ENCODE data around the gene CDKN2AIP. TPM values are rescaled to one million over a fixed set of nuclear protein-coding genes. Genes with fewer than 3 reads are reported as not detected.
"Not testable (repeated sequence)": the region's sequence is repeated elsewhere in the genome, so short reads cannot be mapped to it uniquely, and the experiment has no call there.

CDKN2AIP gene
- polyA plus RNA-seq, 1 of the 3 experiments (the other 2 are of a cell fraction), result 8.3 TPM

GRCh38 chr4:183478926-183479325 lies 34.5 kb downstream of the CDKN2AIP start:
- no peaks in the 10 kb centered on the region for H3K27me3 ChIP-seq (ENCODE audit: insufficient read depth)
- ChIA-PET POLR2A (no interaction called here), CTCF (interaction anchor here (1.4 kb wide), 1 partner anchor 122 kb away, joined by 3 read pairs; no protein-coding TSS in a partner anchor)
- no peak overlapping the region for H3K9ac ChIP-seq
- no peak overlapping the region for H3K4me3 ChIP-seq (ENCODE audit: low read depth in 2 of 2, low read length in 1 of 2)
- no peaks in the 10 kb centered on the region for H3F3A ChIP-seq (replicated peaks; ENCODE audit: insufficient read depth)
- no peaks in the 10 kb centered on the region for H3K9me3 ChIP-seq
- H3K4me1 ChIP-seq (ENCODE audit: control insufficient read depth in 1 of 2, insufficient read depth in 2 of 2, low read depth in 1 of 2, low read length in 1 of 2), result no peaks in the 10 kb centered on the region
- H3K36me3 ChIP-seq (replicated peaks in 1 of 2; ENCODE audit: control insufficient read depth in 1 of 2, insufficient read depth in 2 of 2, low read length in 1 of 2), result no peaks in the 10 kb centered on the region
- no peak for TF ChIP-seq GABPA (IDR thresholded peaks at IDR 0.05; ENCODE audit: low read depth)
- TF ChIP-seq ZBTB33 (IDR thresholded peaks at IDR 0.05; ENCODE audit: borderline replicate concordance, low read depth), result no peak
- TF ChIP-seq EP300 (IDR thresholded peaks at IDR 0.05; ENCODE audit: borderline replicate concordance in 1 of 2, low read depth in 1 of 2, low read length in 1 of 2), result no peak
- no peak for TF ChIP-seq NRF1 (IDR thresholded peaks at IDR 0.05; ENCODE audit: low read depth, low read length)
- TF ChIP-seq TEAD4 (IDR thresholded peaks at IDR 0.05; ENCODE audit: borderline replicate concordance, insufficient read depth), result no peak
- TF ChIP-seq RFX5 (IDR thresholded peaks at IDR 0.05; ENCODE audit: low read length), result no peak
- TF ChIP-seq FOXM1 (IDR thresholded peaks at IDR 0.05; ENCODE audit: low read depth), result no peak
- no peak for TF ChIP-seq RAD21 (IDR thresholded peaks at IDR 0.05; ENCODE audit: low read length)
- TF ChIP-seq NFIC (IDR thresholded peaks at IDR 0.05; ENCODE audit: borderline replicate concordance), result no peak
- no peak for TF ChIP-seq RCOR1 (IDR thresholded peaks at IDR 0.05; ENCODE audit: low read length)
- TF ChIP-seq MXI1 (IDR thresholded peaks at IDR 0.05; ENCODE audit: low read depth, low read length), result no peak
- TF ChIP-seq YY1 (IDR thresholded peaks at IDR 0.05; ENCODE audit: low read depth), result no peak
- H3K27ac ChIP-seq (ENCODE audit: low read depth in 2 of 2, low read length in 1 of 2), result no peak overlapping the region
- H3K79me2 ChIP-seq (ENCODE audit: insufficient read depth), result no peaks in the 10 kb centered on the region
- no peak overlapping the region for H2AFZ ChIP-seq (ENCODE audit: low read depth)
- 93% methylated on average over 2 of the region's 2 CpGs for WGBS (ENCODE audit: low lambda C conversion rate)
- H4K20me1 ChIP-seq (ENCODE audit: insufficient read depth), result no peaks in the 10 kb centered on the region
- no peak for DNase-seq
- H3K4me2 ChIP-seq, result no peak overlapping the region
- no peaks in the 10 kb centered on the region for H3K9me2 ChIP-seq

GRCh38 chr4:183482515-183483095 lies 38.2 kb downstream of the CDKN2AIP start:
- H3K36me3 ChIP-seq (replicated peaks in 1 of 2; ENCODE audit: control insufficient read depth in 1 of 2, insufficient read depth in 2 of 2, low read length in 1 of 2); H3K9me3 ChIP-seq; H3K4me3 ChIP-seq (ENCODE audit: low read depth in 2 of 2, low read length in 1 of 2); H3K4me2 ChIP-seq; H3K4me1 ChIP-seq (ENCODE audit: control insufficient read depth in 1 of 2, insufficient read depth in 2 of 2, low read depth in 1 of 2, low read length in 1 of 2); POLR2A ChIA-PET; H2AFZ ChIP-seq (ENCODE audit: low read depth); H3K9me2 ChIP-seq; H3K9ac ChIP-seq; DNase-seq; H4K20me1 ChIP-seq (ENCODE audit: insufficient read depth); H3K27ac ChIP-seq (ENCODE audit: low read depth in 2 of 2, low read length in 1 of 2); H3K79me2 ChIP-seq (ENCODE audit: insufficient read depth); H3K27me3 ChIP-seq (ENCODE audit: insufficient read depth); H3F3A ChIP-seq (replicated peaks; ENCODE audit: insufficient read depth); CTCF ChIA-PET: not testable (repeated sequence)
- WGBS (ENCODE audit: low lambda C conversion rate), result 93% methylated on average over 18 of the region's 33 CpGs

Data from SK-N-SH (cell line).